Colonic mucosa (tissue), 4 donors: ENCODE results near the gene AMPH. TPM values are rescaled to one million over a fixed set of nuclear protein-coding genes. Genes with fewer than 3 reads are reported as not detected.

Source experiments
- DNase-seq: peaks from one replicate; pipeline ENCODE4 v3.0.0-alpha.2; 2020
- H3K27ac ChIP-seq: fragments of 200-600 bp; one replicate; pipeline ENCODE4 v1.8.0; 2021
- H3K27me3 ChIP-seq: fragments of 200-600 bp; one replicate; pipeline ENCODE4 v1.8.0; 2021
- H3K36me3 ChIP-seq: fragments of 200-600 bp; one replicate; pipeline ENCODE4 v1.8.0; 2021
- H3K4me1 ChIP-seq: fragments of 200-600 bp; one replicate; pipeline ENCODE4 v1.8.0; 2021; ENCODE audit warnings: mild to moderate bottlenecking
- H3K4me3 ChIP-seq: fragments of 200-600 bp; one replicate; pipeline ENCODE4 v1.8.0; 2021
- H3K9ac ChIP-seq, 2 donors: one replicate each; pipeline ENCODE4 v1.7.0; 2013; ENCODE audit warnings: control low read depth in 2 of 2, low read depth in 2 of 2, low read length in 2 of 2
- H3K9me3 ChIP-seq: fragments of 200-600 bp; one replicate; pipeline ENCODE4 v1.8.0; 2021
- intact Hi-C: fragments of 100-400 bp; cut with DNase I; formaldehyde crosslinking; loops from one replicate; pipeline ENCODE4 v1.14.1; 2022
- total RNA-seq, 2 donors: library from RNA; stranded (reverse); fragmentation: NEBNext Ultra II Directional in 1 of 2; extraction: Animal tissue kit (Norgen Biotek cat#: 25700) in 1 of 2; gene quantifications; one replicate each; pipeline ENCODE4 v1.2.1, GENCODE V29; 2021
- TF ChIP-seq, protein P1 (sequence below): fragments of 200-600 bp; IDR thresholded peaks from one replicate; pipeline ENCODE4 v1.8.0; 2022; ENCODE audit warnings: antibody characterized with exemption, mild to moderate bottlenecking
- donor health status: healthy.
- donor health status: DM: no; HTN: no; CAD: no.
- donor health status: DM: no; HTN: no; CAD: no.

AMPH gene
- total RNA-seq, 2 donors from 2014 or later, result 0.49 to 1.1 TPM

DNA sequence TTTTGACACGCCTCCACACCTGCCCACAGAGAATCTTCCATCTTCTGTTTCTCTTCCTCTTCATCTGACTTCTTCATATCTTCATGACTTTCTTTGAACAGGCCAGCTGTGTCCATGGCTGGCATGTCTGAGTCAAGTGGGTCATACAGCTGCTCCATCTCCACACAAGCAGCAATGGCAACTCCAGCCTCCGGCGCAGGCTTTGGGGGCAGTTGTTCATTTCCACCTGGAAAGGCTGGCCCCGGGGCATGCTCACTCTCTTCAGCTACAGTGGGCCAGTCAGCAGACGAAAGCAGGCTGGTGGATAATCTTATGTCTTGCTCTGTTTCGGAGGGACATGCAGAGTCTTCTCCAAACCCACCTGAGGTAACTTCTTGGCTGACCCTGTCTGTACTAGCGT is 202.1 kb downstream of the AMPH start:
- no peak overlapping the region for H3K4me3 ChIP-seq
- H3K4me1 ChIP-seq, result no peaks in the 10 kb centered on the region
- H3K36me3 ChIP-seq, result no peaks in the 10 kb centered on the region
- H3K9ac ChIP-seq, result no peak overlapping the region
- intact Hi-C loops, result no loop called here
- no peak for DNase-seq
- H3K27ac ChIP-seq, result no peak overlapping the region
- TF ChIP-seq, protein P1, sequence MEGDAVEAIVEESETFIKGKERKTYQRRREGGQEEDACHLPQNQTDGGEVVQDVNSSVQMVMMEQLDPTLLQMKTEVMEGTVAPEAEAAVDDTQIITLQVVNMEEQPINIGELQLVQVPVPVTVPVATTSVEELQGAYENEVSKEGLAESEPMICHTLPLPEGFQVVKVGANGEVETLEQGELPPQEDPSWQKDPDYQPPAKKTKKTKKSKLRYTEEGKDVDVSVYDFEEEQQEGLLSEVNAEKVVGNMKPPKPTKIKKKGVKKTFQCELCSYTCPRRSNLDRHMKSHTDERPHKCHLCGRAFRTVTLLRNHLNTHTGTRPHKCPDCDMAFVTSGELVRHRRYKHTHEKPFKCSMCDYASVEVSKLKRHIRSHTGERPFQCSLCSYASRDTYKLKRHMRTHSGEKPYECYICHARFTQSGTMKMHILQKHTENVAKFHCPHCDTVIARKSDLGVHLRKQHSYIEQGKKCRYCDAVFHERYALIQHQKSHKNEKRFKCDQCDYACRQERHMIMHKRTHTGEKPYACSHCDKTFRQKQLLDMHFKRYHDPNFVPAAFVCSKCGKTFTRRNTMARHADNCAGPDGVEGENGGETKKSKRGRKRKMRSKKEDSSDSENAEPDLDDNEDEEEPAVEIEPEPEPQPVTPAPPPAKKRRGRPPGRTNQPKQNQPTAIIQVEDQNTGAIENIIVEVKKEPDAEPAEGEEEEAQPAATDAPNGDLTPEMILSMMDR, result no peak
- no peaks in the 10 kb centered on the region for H3K27me3 ChIP-seq
- H3K9me3 ChIP-seq, result no peaks in the 10 kb centered on the region

DNA sequence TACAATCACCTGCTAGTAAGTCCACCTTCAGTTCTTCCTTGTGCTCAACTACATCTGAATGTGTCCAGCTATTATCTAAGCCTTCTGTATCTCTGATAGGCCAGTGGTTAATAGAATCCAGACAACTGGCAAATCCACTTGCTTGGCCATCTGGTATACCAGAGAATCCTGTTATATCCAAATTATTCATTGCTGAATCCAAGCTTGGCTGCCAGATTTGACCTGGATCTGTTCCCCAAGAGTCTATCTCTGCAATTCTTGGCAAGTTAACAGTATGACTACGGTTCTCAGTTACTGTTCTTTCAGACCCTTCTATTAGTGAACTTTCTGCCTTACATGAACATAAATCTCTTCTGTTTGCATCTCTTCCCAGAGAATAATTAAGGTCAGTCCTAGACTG is 203.1 kb downstream of the AMPH start:
- Histone ChIP-seq H3K36me3 (no peaks in the 10 kb centered on the region), H3K27ac (no peak overlapping the region), H3K27me3 (no peaks in the 10 kb centered on the region), H3K9me3 (no peaks in the 10 kb centered on the region), H3K4me1 (no peaks in the 10 kb centered on the region), H3K9ac (no peak overlapping the region), H3K4me3 (no peak overlapping the region)
- intact Hi-C loops, result no loop called here
- no peak for DNase-seq
- TF ChIP-seq, protein P1, result no peak

DNA sequence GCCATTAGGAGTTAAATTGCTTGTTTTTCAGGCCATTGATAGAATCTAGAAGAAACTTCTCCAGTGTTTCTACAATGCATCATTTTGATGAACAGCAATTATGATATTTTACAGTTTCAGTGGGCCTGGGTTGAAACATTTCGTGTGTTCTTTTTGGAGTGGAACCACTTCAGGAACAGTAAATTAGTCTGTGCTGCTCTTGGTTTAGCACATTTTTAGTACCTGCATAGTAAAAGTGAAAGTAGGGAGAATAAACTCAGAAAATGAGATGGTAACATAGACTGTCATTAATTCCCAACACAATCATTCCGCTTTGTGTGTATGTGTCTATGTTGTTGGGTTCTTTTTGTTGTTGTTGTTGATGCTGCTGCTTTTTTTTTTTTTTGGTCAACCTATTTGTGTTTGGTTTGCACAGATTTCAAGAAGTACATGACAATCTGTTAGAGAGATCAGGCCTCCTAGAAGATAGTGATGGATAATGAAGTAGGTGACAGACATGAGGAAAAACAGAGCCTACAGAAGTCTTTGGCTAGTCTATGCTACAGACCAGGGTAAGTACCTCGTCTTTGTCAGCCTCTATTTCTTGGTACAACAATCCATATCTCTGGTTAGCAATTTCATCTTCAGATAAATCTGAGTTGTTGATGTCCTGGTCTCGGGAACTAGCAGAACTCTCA is 203.8 kb downstream of the AMPH start:
- Histone ChIP-seq H3K4me3 (no peak overlapping the region), H3K9me3 (no peaks in the 10 kb centered on the region), H3K36me3 (no peaks in the 10 kb centered on the region), H3K9ac (no peak overlapping the region), H3K27me3 (no peaks in the 10 kb centered on the region), H3K4me1 (no peaks in the 10 kb centered on the region), H3K27ac (no peak overlapping the region)
- TF ChIP-seq, protein P1, result no peak
- no peak for DNase-seq
- intact Hi-C loops, result no loop called here

- no peak overlapping the region for H3K4me3 ChIP-seq
- TF ChIP-seq, protein P1, result no peak
- H3K27me3 ChIP-seq, result no peaks in the 10 kb centered on the region
- no peaks in the 10 kb centered on the region for H3K36me3 ChIP-seq
- no peaks in the 10 kb centered on the region for H3K4me1 ChIP-seq
- intact Hi-C loops, result no loop called here
- no peak for DNase-seq
- no peak overlapping the region for H3K27ac ChIP-seq
- no peaks in the 10 kb centered on the region for H3K9me3 ChIP-seq
- H3K9ac ChIP-seq, result no peak overlapping the region
These were observed 205.7 kb downstream of the AMPH start for GRCh38 chr7:38425509-38425908.

DNA sequence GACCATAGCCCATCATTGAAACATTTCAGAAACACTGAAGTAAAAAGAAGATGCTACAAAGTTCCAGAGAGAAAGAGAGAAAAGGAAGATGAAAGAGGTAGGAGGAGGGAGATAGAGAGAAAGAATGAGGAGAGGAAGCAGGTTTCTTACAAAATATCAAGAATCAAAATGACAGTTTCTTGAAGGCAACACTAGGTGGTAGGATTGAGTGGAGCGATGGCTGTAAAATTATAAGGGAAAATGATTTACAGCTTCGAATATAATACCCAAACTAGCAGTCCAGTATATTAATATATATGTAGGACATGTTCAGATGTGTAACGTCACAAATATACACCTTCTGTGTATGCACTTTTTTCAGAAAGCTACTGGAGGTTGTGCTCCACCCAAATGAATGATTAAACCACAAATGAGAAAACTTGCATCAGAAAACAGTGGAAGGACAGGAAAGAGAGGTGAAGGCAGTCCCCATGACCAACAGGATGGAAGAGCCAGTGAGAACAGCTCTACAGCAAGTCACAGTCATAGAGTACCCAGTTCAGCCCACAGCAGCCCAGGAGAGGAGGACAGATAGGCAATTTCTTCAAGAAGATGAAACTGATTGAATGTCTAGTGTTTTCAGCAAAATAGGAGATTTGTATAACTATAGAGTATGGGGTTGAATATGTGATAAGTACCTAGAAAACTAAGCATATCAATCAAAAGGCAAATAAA is 206.3 kb downstream of the AMPH start:
- Histone ChIP-seq H3K4me3 (no peak overlapping the region), H3K4me1 (no peaks in the 10 kb centered on the region), H3K27ac (no peak overlapping the region), H3K27me3 (no peaks in the 10 kb centered on the region), H3K9ac (no peak overlapping the region), H3K9me3 (no peaks in the 10 kb centered on the region), H3K36me3 (no peaks in the 10 kb centered on the region)
- DNase-seq, result no peak
- TF ChIP-seq, protein P1, result no peak
- intact Hi-C loops, result no loop called here
